A549 (cell line): Measurements from ENCODE around the gene DDO. TPM values are rescaled to one million over a fixed set of nuclear protein-coding genes. Genes with fewer than 3 reads are reported as not detected.

Experiments
- ATAC-seq, 2 experiments: fragments of 200-7000 bp in 1 of 2; fragments of >200 bp in 1 of 2; cut with Nextera tagmentation in 1 of 2; cut with Tn5 transposase in 1 of 2; 3 replicates each; pipeline versions ENCODE4 v1.8.0 to v1.9.1; 2018 to 2020; ENCODE audit warnings: mild to moderate bottlenecking in 1 of 2, moderate library complexity in 1 of 2
- CTCF ChIA-PET: fragments of 300-600 bp; sonication (Branson Sonifier 250); formaldehyde crosslinking; extraction: SDS; loops from one replicate; lab custom pipeline; 2021; ENCODE audit warnings: antibody characterized with exemption, inconsistent platforms; lab: Yijun Ruan, JAX
- POLR2A ChIA-PET: fragments of 350-600 bp; formaldehyde crosslinking; extraction: SDS; loops from one replicate; lab custom pipeline; 2021; ENCODE audit warnings: antibody characterized with exemption, inconsistent platforms; lab: Yijun Ruan, JAX
- DNase-seq, 2 experiments: peaks; one replicate each; pipeline versions ENCODE4 v3.0.0 to v3.0.0-alpha.2; 2011 to 2016; ENCODE audit warnings: low read depth in 1 of 2, low spot score in 1 of 2
- FAIRE-seq: peaks from 2 replicates; lab custom pipeline; 2011; peaks lifted over from hg19 to GRCh38; lab: Jason Lieb, UNC
- H3K27ac ChIP-seq, 2 experiments: fragments of >200 bp; sonication (Bioruptor Twin); formaldehyde crosslinking; 3 replicates each; pipeline ENCODE4 v1.5.1; 2016 to 2017
- H3K4me1 ChIP-seq: fragments of >200 bp; sonication (Bioruptor Twin); formaldehyde crosslinking; 3 replicates; pipeline ENCODE4 v1.6.1; 2016
- H3K4me2 ChIP-seq: fragments of >200 bp; sonication (Bioruptor Twin); formaldehyde crosslinking; 3 replicates; pipeline ENCODE4 v1.6.1; 2016
- H3K4me3 ChIP-seq: fragments of >200 bp; sonication (Bioruptor Twin); formaldehyde crosslinking; 3 replicates; pipeline ENCODE4 v1.5.1; 2016
- H3K9me3 ChIP-seq: fragments of >200 bp; sonication (Bioruptor Twin); formaldehyde crosslinking; 3 replicates; pipeline ENCODE4 v1.6.1; 2016
- CBX2 ChIP-seq: fragments of 200-600 bp; sonication (generic); IDR thresholded peaks from 2 replicates; pipeline ENCODE4 v1.6.1; 2016; ENCODE audit warnings: low read depth, mild to moderate bottlenecking, borderline replicate concordance
- CHD2 ChIP-seq: fragments of 150-350 bp; IDR thresholded peaks from 2 replicates; pipeline ENCODE4 v1.6.1; 2014; ENCODE audit warnings: low read length; ENCODE audit not compliant: partially characterized antibody
- CHD4 ChIP-seq: fragments of 200-600 bp; sonication (generic); IDR thresholded peaks from 2 replicates; pipeline ENCODE4 v1.6.1; 2016; ENCODE audit warnings: antibody characterized with exemption, mild to moderate bottlenecking, borderline replicate concordance
- EHF ChIP-seq: fragments of 250-450 bp; sonication (Bioruptor Pico); IDR thresholded peaks from 2 replicates; pipeline ENCODE4 v1.5.0; 2020; ENCODE audit warnings: mild to moderate bottlenecking
- FOSL2 ChIP-seq, 2 experiments: fragments of 450-650 bp in 1 of 2; fragments of >200 bp in 1 of 2; sonication (Bioruptor Twin) in 1 of 2; formaldehyde crosslinking; IDR thresholded peaks; 2 replicates each; pipeline versions ENCODE4 v1.5.0 to v1.6.1; 2016 to 2020; ENCODE audit warnings: mild to moderate bottlenecking in 1 of 2, moderate library complexity in 1 of 2
- FOXS1 ChIP-seq: fragments of 250-450 bp; sonication (Bioruptor Pico); IDR thresholded peaks from 2 replicates; pipeline ENCODE4 v1.5.0; 2020; ENCODE audit warnings: mild to moderate bottlenecking, moderate library complexity
- HOXA7 ChIP-seq: fragments of 250-450 bp; sonication (Bioruptor Pico); IDR thresholded peaks from 2 replicates; pipeline ENCODE4 v1.5.0; 2020; ENCODE audit warnings: mild to moderate bottlenecking, moderate library complexity
- HOXB5 ChIP-seq: fragments of 250-450 bp; sonication (Bioruptor Pico); IDR thresholded peaks from 2 replicates; pipeline ENCODE4 v1.5.0; 2020; ENCODE audit warnings: mild to moderate bottlenecking, moderate library complexity
- JUN ChIP-seq, 2 experiments: fragments of >200 bp; sonication (Bioruptor Twin); formaldehyde crosslinking; IDR thresholded peaks; 2 replicates in 1 of 2; 3 replicates in 1 of 2; pipeline ENCODE4 v1.6.1; 2016 to 2017
- KDM1A ChIP-seq: fragments of 200-600 bp; sonication (generic); IDR thresholded peaks from 2 replicates; pipeline ENCODE4 v1.6.1; 2016; ENCODE audit warnings: low read depth, mild to moderate bottlenecking
- MAFK ChIP-seq: fragments of 450-650 bp; IDR thresholded peaks from 2 replicates; pipeline ENCODE4 v1.6.1; 2014; ENCODE audit not compliant: partially characterized antibody
- MAZ ChIP-seq: fragments of 150-350 bp; IDR thresholded peaks from 2 replicates; pipeline ENCODE4 v1.6.1; 2014; ENCODE audit warnings: antibody characterized with exemption, low read depth, low read length, borderline replicate concordance
- NFE2L2 ChIP-seq: fragments of 150-350 bp; conservative IDR thresholded peaks from 2 replicates; pipeline ENCODE4 v1.6.1; 2014; ENCODE audit warnings: low read length
- PHF8 ChIP-seq: fragments of 200-600 bp; sonication (generic); IDR thresholded peaks from 2 replicates; pipeline ENCODE4 v1.6.1; 2016; ENCODE audit warnings: low read depth, mild to moderate bottlenecking, antibody characterized with exemption, moderate library complexity, borderline replicate concordance
- POLR2A ChIP-seq: IDR thresholded peaks from 2 replicates; pipeline ENCODE4 v1.6.1; 2012; ENCODE audit warnings: mild to moderate bottlenecking, low read length
- RNF2 ChIP-seq: fragments of 200-600 bp; sonication (generic); IDR thresholded peaks from 2 replicates; pipeline ENCODE4 v1.6.1; 2016; ENCODE audit warnings: low read depth, mild to moderate bottlenecking, antibody characterized with exemption, moderate library complexity, borderline replicate concordance
- ZFP36 ChIP-seq: fragments of 450-650 bp; IDR thresholded peaks from 2 replicates; pipeline ENCODE4 v1.6.1; 2014; ENCODE audit warnings: borderline replicate concordance; ENCODE audit not compliant: partially characterized antibody
- ZNF302 ChIP-seq: fragments of 250-450 bp; sonication (Bioruptor Pico); IDR thresholded peaks from 2 replicates; pipeline ENCODE4 v1.9.0; 2021; ENCODE audit warnings: inconsistent platforms, mild to moderate bottlenecking, moderate library complexity
- ZSCAN20 ChIP-seq: fragments of 250-450 bp; sonication (Bioruptor Pico); IDR thresholded peaks from 2 replicates; pipeline ENCODE4 v1.8.0; 2022; ENCODE audit warnings: mild to moderate bottlenecking, moderate library complexity
- WGBS: methylation state at CpG from one replicate; pipeline ENCODE4 v1.1.6; 2017; ENCODE audit errors: missing lambda C conversion rate; 5-methylcytosine and 5-hydroxymethylcytosine counted together
- polyA plus RNA-seq, 4 experiments: library from polyadenylated mRNA; depleted of rRNA in 3 of 4; stranded (reverse); fragments of >200 nt; fragmentation: RNase III in 1 of 4; extraction: RNeasy Plus Mini Kit Qiagen cat#74134 plus additional on column Dnase treatment in 1 of 4; gene quantifications; 2 replicates in 3 of 4; 3 replicates in 1 of 4; pipeline ENCODE4 v1.2.3, GENCODE V29; 2011 to 2017
- TF ChIP-seq, protein P1 (sequence below): fragments of 200-600 bp; sonication (generic); IDR thresholded peaks from 2 replicates; pipeline ENCODE4 v1.6.1; 2016; ENCODE audit warnings: antibody characterized with exemption, mild to moderate bottlenecking, moderate library complexity
- TF ChIP-seq, protein P2 (sequence below): fragments of 450-650 bp; IDR thresholded peaks from 2 replicates; pipeline ENCODE4 v1.6.1; 2014; ENCODE audit warnings: antibody characterized with exemption
- TF ChIP-seq, protein P3 (sequence below): IDR thresholded peaks from 2 replicates; pipeline ENCODE4 v1.6.1; 2012; ENCODE audit warnings: low read depth, borderline replicate concordance
- TF ChIP-seq, protein P4 (sequence below): fragments of >200 bp; sonication (Bioruptor Twin); formaldehyde crosslinking; IDR thresholded peaks from 2 replicates; pipeline ENCODE4 v1.6.1; 2016

The DDO gene
- polyA plus RNA-seq, 2 of the 4 experiments (the other 2 are of a cell fraction), result 0.04 to 0.05 TPM

DNA sequence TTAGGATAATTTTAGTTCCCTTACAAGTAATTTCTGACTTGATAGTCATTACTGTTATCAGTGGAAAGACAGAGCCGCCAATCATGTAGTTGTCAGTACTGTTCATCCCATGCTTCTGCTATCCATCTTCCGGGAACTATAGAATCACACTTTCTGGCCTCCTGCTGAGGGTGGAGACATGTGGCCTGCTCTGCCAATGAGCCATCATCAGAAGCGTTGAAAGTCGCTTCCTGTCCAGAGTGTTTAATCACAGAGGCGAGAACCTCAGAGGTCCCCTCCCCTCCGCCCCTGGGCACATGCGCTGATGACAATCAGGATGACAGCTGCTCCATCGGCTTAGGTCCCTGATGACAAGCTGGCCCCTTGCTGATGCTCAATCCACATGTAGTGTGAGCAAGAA, 3.0 kb downstream of the DDO start (continued):
- TF ChIP-seq, protein P1, sequence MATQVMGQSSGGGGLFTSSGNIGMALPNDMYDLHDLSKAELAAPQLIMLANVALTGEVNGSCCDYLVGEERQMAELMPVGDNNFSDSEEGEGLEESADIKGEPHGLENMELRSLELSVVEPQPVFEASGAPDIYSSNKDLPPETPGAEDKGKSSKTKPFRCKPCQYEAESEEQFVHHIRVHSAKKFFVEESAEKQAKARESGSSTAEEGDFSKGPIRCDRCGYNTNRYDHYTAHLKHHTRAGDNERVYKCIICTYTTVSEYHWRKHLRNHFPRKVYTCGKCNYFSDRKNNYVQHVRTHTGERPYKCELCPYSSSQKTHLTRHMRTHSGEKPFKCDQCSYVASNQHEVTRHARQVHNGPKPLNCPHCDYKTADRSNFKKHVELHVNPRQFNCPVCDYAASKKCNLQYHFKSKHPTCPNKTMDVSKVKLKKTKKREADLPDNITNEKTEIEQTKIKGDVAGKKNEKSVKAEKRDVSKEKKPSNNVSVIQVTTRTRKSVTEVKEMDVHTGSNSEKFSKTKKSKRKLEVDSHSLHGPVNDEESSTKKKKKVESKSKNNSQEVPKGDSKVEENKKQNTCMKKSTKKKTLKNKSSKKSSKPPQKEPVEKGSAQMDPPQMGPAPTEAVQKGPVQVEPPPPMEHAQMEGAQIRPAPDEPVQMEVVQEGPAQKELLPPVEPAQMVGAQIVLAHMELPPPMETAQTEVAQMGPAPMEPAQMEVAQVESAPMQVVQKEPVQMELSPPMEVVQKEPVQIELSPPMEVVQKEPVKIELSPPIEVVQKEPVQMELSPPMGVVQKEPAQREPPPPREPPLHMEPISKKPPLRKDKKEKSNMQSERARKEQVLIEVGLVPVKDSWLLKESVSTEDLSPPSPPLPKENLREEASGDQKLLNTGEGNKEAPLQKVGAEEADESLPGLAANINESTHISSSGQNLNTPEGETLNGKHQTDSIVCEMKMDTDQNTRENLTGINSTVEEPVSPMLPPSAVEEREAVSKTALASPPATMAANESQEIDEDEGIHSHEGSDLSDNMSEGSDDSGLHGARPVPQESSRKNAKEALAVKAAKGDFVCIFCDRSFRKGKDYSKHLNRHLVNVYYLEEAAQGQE, result no peak
- no peak for TF ChIP-seq FOSL2 (IDR thresholded peaks at IDR 0.05)
- TF ChIP-seq FOSL2 (CRISPR knock-in tag; IDR thresholded peaks at IDR 0.05), result no peak
- TF ChIP-seq JUN (IDR thresholded peaks at IDR 0.05), result no peak
- no peak for TF ChIP-seq CBX2
- no peak for TF ChIP-seq EHF (CRISPR knock-in tag)
- TF ChIP-seq ZFP36, result no peak
- TF ChIP-seq MAFK, result no peak

DNA sequence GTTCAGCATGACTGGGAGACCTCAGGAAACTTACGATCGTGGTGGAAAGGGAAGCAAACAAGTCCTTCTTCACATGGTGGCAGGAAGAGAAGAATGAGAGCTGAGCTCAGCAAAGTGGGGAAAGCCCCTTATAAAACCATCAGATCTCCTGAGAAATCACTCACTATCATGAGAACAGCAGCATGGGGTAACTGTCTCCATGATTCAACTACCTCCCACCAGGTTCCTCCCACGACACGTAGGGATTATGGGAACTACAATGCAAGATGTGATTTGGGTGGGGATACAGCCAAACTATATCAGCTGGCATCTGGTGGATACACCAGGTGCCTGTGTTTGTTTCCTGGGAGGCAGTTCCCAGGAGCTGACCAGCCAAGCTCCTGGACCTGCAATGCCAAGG, 4.9 kb downstream of the DDO start:
- POLR2A ChIA-PET, result no interaction called here
- H3K9me3 ChIP-seq, result no peaks in the 10 kb centered on the region
- DNase-seq, result no peak
- no peak for ATAC-seq
- FAIRE-seq, result no peak
- H3K27ac ChIP-seq, result no peak overlapping the region
- no peaks in the 10 kb centered on the region for H3K4me1 ChIP-seq
- 34% methylated on average over 4 of the region's 4 CpGs for WGBS
- H3K4me3 ChIP-seq, result no peak overlapping the region
- TF ChIP-seq, protein P2, sequence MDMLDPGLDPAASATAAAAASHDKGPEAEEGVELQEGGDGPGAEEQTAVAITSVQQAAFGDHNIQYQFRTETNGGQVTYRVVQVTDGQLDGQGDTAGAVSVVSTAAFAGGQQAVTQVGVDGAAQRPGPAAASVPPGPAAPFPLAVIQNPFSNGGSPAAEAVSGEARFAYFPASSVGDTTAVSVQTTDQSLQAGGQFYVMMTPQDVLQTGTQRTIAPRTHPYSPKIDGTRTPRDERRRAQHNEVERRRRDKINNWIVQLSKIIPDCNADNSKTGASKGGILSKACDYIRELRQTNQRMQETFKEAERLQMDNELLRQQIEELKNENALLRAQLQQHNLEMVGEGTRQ, result no peak
- TF ChIP-seq RNF2 (no peak), JUN (IDR thresholded peaks at IDR 0.05) (no peak), ZFP36 (no peak)
- no peak overlapping the region for H3K4me2 ChIP-seq
- CTCF ChIA-PET, result no interaction called here

DNA sequence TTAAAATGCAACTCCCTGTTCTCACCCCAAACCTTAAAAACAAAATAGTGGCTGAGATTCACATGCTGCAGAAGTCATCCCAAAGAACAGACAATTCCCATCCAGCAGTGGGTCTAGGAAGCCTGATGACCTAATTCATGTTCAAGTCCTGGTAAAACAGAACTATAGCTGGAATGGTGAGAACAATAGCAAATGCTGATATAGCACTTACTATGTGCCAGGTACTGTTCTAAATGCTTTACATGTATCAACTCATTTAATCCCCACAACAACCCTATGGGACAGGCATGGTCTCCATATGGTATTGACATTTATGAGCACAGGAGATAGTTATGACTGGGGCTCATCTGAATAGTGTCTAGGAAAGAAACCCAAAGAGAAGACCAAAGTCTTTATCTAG, 5.6 kb downstream of the DDO start:
- Histone ChIP-seq H3K4me3 (no peak overlapping the region), H3K27ac (no peak overlapping the region), H3K4me1 (no peaks in the 10 kb centered on the region), H3K4me2 (no peak overlapping the region), H3K9me3 (no peaks in the 10 kb centered on the region)
- no peak for FAIRE-seq
- ATAC-seq, result no peak
- ChIA-PET POLR2A (no interaction called here), CTCF (no interaction called here)
- TF ChIP-seq HOXB5 (CRISPR knock-in tag) (no peak), PHF8 (no peak), FOXS1 (no peak), KDM1A (no peak), MAFK (peak; percentile 56)
- TF ChIP-seq, protein P3, sequence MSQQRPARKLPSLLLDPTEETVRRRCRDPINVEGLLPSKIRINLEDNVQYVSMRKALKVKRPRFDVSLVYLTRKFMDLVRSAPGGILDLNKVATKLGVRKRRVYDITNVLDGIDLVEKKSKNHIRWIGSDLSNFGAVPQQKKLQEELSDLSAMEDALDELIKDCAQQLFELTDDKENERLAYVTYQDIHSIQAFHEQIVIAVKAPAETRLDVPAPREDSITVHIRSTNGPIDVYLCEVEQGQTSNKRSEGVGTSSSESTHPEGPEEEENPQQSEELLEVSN, result no peak
- DNase-seq, result no peak

DNA sequence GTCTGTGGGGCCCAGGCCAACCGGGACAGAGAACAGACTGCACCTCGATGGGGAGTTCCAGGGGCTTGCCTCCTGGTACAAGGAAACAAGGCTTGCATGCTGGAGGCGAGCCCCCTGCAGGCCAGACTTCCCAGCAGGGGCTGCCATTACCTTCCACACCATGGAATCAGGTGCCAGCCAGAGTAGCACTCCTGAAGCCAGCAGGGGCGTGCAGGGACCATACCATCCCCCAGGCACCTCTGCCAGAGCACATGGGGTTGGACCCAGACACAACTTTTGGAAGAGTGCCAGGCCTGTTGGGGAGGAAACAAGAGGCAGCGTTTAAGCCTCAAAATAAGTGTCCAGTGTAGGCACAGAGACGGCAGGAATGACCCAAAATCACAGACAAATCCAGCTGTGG, 6.5 kb downstream of the DDO start:
- no peak overlapping the region for H3K4me2 ChIP-seq
- no peak for FAIRE-seq
- TF ChIP-seq ZNF302 (CRISPR knock-in tag), result no peak
- TF ChIP-seq JUN (IDR thresholded peaks at IDR 0.05), result no peak
- TF ChIP-seq, protein P4, sequence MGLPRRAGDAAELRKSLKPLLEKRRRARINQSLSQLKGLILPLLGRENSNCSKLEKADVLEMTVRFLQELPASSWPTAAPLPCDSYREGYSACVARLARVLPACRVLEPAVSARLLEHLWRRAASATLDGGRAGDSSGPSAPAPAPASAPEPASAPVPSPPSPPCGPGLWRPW, result no peak
- no peak for TF ChIP-seq MAZ
- no peak for TF ChIP-seq CHD4
- no peak for TF ChIP-seq CHD2
- TF ChIP-seq, protein P2, result no peak
- no peak for TF ChIP-seq ZSCAN20 (CRISPR knock-in tag)
- TF ChIP-seq POLR2A, result no peak
- TF ChIP-seq HOXA7 (CRISPR knock-in tag), result no peak
- no peak for TF ChIP-seq NFE2L2
- POLR2A ChIA-PET, result no interaction called here
- DNase-seq, result no peak
- no peak overlapping the region for H3K4me3 ChIP-seq
- H3K9me3 ChIP-seq, result no peaks in the 10 kb centered on the region
- 35% methylated on average over 2 of the region's 6 CpGs for WGBS
- H3K27ac ChIP-seq, result no peak overlapping the region
- H3K4me1 ChIP-seq, result no peaks in the 10 kb centered on the region
- CTCF ChIA-PET, result no interaction called here
- ATAC-seq, result peak in 1 of 2 experiments; percentile 49; a peak in 2 of 6 replicates
